Stimulated activated CD4-positive, alpha-beta T cell treated with anti-CD3 and anti-CD28 coated beads, Interleukin-4, amount 100 ng/mL, for 1 hour (primary cell): ENCODE data around the gene MUL1.

ENCODE experiments used
- DNase-seq: peaks from one replicate; pipeline ENCODE4 v3.0.0-alpha.2; 2020

MUL1 gene

DNA sequence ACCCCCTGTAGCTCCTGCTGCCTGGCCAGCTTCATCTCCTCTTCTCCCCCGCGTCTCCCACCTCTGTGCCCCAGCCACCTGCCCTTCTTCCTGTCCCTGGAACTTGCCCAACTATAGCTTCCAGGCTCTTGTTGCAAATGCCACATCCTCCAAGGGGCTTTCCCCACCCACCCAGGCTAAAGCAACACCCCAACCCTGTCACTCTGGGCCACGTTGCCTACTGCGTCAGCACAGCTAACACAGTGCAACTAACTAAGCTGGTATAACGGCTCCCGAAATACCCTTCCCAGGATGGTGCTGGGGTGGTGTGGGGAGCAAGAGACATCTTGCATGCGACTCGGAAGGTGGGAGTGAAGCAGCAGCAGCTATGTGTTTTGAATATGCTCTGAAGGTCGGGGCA, 41.7 kb downstream of the MUL1 start:
- peak; percentile 26 for DNase-seq

DNA sequence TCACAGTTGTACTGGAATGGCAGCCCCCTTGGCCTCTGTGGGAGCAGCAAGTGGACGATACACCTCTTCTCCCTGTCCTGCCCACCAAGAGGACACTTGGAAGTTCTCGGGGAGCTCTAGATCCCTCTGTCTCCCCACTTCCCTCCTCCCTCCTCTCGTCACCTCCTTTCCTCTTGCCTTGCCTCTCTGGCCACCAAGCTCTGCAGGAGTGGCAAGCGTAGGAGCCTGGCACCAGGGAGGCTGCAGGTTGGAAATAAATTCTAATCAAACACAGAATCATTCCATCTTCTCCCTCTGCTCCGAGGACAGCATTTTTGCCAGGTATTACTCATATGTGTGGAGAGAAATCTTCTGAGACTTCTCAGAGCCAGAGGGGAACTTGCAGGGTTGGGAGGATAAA, 42.8 kb downstream of the MUL1 start:
- no peak for DNase-seq

DNA sequence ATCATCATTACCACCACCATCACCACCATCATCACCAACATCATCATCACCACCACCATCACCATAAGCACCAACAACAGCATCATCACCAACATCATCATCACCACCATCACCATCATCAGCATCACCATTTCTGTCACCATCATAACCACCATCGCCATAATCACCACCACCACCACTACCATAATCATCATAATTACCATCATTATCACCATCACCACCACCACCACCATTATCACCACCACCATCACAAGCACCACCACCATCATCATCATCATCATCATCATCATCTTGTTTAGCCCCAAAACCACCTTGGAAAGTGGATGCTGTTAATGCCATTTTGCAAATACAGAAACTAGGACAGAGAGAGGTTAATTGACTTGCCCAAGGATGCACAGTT, 44.4 kb downstream of the MUL1 start:
- DNase-seq, result no peak

DNA sequence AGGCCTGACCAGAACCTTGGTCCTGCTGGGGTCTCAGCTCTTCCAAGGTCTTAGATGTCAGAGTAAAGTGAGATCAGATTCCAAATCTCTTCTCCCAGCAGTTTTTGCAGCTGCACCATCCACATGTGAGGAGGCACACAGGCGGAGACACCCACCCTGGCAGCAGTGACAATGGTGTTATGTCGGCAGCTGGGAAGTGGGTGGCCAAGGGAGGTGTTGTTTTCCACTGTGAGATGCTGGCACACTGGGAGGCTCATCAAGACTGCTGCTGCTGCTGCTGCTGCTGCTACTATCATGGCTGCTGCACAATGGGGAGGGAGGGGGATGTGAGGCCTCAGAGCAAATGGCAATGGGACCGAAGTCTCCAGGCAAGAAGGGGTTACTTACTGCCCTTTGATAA, 45.6 kb downstream of the MUL1 start:
- no peak for DNase-seq

DNA sequence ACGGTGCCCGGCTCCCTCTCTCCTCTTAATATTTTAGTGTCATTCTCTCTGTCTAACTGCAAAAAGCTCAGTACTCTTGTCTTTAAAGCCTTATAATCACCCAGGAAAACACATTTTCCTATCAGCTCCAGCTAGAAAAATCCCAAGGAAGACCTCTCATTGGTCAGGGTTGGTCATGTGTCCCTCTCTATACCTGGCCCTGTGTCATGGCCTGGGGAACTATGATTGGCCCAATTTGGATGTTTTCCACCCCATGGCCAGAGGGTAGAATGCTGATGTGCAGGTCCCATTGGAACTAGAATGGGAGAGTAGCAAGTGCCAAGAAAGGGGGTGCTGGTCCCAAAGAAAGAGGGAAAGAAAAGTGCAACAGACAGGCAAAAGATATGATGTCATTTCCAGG, 49.2 kb downstream of the MUL1 start:
- DNase-seq, result no peak

DNA sequence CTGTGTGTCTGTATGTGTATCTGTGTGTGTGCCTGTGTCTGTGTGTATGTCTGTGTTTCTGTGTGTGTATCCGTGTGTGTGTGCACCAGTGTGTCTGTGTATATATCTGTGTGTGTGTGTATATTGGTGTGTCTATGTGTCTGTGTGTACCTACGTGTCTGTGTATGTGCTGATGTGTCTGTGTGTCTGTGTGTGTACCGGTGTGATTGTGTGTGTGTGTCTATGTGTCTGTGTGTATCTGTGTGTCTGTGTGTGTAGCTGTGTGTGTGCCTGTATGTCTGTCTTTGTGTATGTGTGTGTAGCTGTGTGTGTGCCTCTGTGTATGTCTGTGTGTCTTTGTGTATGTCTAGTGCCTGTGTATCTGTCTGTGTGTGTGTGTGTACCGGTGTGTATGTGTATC, 53.9 kb downstream of the MUL1 start:
- no peak for DNase-seq

DNA sequence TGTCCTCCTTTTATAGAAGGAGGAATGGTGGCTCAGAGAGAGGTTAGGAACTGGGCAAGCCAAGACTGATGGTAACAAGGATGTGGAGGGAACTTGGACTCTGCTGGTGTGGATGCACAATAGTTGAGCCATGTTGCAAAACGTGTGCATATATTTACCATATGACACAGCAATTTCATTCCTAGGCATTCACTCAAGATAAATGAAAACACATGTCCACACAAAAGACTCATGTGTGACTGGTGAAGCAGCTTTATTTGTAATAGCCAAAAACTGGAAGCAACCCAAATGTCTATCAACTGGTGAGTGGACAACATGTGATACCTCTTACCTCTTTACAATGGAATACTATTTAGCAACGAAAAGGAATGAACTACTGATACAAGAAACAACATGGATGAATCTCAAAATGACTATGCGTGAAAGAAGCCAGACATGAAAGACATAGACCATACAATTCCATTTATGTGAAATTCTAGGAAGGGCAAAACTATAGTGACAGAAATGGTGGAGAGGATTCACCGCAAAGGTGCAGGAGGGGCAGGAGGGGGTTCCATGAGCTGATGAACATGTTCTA, 58.1 kb downstream of the MUL1 start:
- no peak for DNase-seq
